Nephron (organoid): Measurements from ENCODE around the gene HBB.

Source experiments
- H3K27ac Mint-ChIP-seq, 3 experiments: 2 replicates each; pipeline ENCODE4 v1.8.0; 2020; ENCODE audit warnings: mixed read lengths in 3 of 3, mild to moderate bottlenecking in 2 of 3, moderate library complexity in 1 of 3
- H3K27me3 Mint-ChIP-seq: 2 replicates; pipeline ENCODE4 v1.8.0; 2021; ENCODE audit warnings: low read depth, mild to moderate bottlenecking, moderate library complexity, mixed read lengths
- H3K36me3 Mint-ChIP-seq: 2 replicates; pipeline ENCODE4 v1.8.0; 2020; ENCODE audit warnings: low read depth, mixed read lengths
- H3K4me1 Mint-ChIP-seq: 2 replicates; pipeline ENCODE4 v1.8.0; 2020; ENCODE audit warnings: mixed read lengths
- H3K4me3 Mint-ChIP-seq, 3 experiments: 2 replicates each; pipeline ENCODE4 v1.8.0; 2020; ENCODE audit warnings: mild to moderate bottlenecking in 3 of 3, mixed read lengths in 3 of 3, moderate library complexity in 2 of 3
- H3K9me3 Mint-ChIP-seq: 2 replicates; pipeline ENCODE4 v1.8.0; 2020; ENCODE audit warnings: mixed read lengths
- CTCF ChIP-seq, 3 experiments: fragments of 200-600 bp; sonication (generic); IDR thresholded peaks; one replicate each; pipeline ENCODE4 v1.5.0; 2021; ENCODE audit warnings: antibody characterized with exemption in 3 of 3; ENCODE audit not compliant: unreplicated experiment in 3 of 3

The HBB gene

GRCh38 chr11:5203366-5203765 is 23.5 kb downstream of the HBB start:
- Mint-ChIP-seq H3K4me1 (no peaks in the 10 kb centered on the region), H3K36me3 (no peaks in the 10 kb centered on the region), H3K9me3 (no peaks in the 10 kb centered on the region), H3K27ac (no peak overlapping the region), H3K27me3 (no peaks in the 10 kb centered on the region), H3K4me3 (no peak overlapping the region)
- no peak for TF ChIP-seq CTCF (IDR thresholded peaks at IDR 0.05; ENCODE audit: unreplicated experiment in 3 of 3)

- Mint-ChIP-seq H3K27me3 (no peaks in the 10 kb centered on the region), H3K4me3 (no peak within 1 kb of the TSS), H3K9me3 (no peaks in the 10 kb centered on the region), H3K27ac (no peak within 1 kb of the TSS), H3K36me3 (no peaks in the 10 kb centered on the region), H3K4me1 (no peaks in the 10 kb centered on the region)
- TF ChIP-seq CTCF (IDR thresholded peaks at IDR 0.05; ENCODE audit: unreplicated experiment in 3 of 3), result no peak
Measured at GRCh38 chr11:5200582-5200981, 26.3 kb downstream of the HBB start, which contains the start of gene OR51V1. Gene OR51V1 (minus strand): TSS chr11:5200682. CDS start chr11:5200682, 0 bp downstream.

- no peaks in the 10 kb centered on the region for H3K4me1 Mint-ChIP-seq
- H3K9me3 Mint-ChIP-seq, result peaks cover under 1% of the 10 kb centered on the region
- H3K27ac Mint-ChIP-seq, result no peak overlapping the region
- TF ChIP-seq CTCF (IDR thresholded peaks at IDR 0.05; ENCODE audit: unreplicated experiment in 3 of 3), result no peak
- H3K4me3 Mint-ChIP-seq, result no peak overlapping the region
- no peaks in the 10 kb centered on the region for H3K36me3 Mint-ChIP-seq
- H3K27me3 Mint-ChIP-seq, result no peaks in the 10 kb centered on the region
Measured at GRCh38 chr11:5198285-5198684, 28.6 kb downstream of the HBB start.

GRCh38 chr11:5197536-5197935 is 29.3 kb downstream of the HBB start:
- no peak overlapping the region for H3K4me3 Mint-ChIP-seq
- H3K27ac Mint-ChIP-seq, result no peak overlapping the region
- TF ChIP-seq CTCF (IDR thresholded peaks at IDR 0.05; ENCODE audit: unreplicated experiment in 3 of 3), result no peak
- no peaks in the 10 kb centered on the region for H3K36me3 Mint-ChIP-seq
- H3K27me3 Mint-ChIP-seq, result no peaks in the 10 kb centered on the region
- peaks cover 3% of the 10 kb centered on the region for H3K9me3 Mint-ChIP-seq
- H3K4me1 Mint-ChIP-seq, result no peaks in the 10 kb centered on the region

GRCh38 chr11:5196731-5197130 is 30.1 kb downstream of the HBB start:
- Mint-ChIP-seq H3K4me3 (no peak overlapping the region), H3K9me3 (peaks cover 3% of the 10 kb centered on the region), H3K27me3 (no peaks in the 10 kb centered on the region), H3K4me1 (no peaks in the 10 kb centered on the region), H3K27ac (no peak overlapping the region), H3K36me3 (no peaks in the 10 kb centered on the region)
- no peak for TF ChIP-seq CTCF (IDR thresholded peaks at IDR 0.05; ENCODE audit: unreplicated experiment in 3 of 3)

GRCh38 chr11:5196067-5196466 is 30.8 kb downstream of the HBB start:
- Mint-ChIP-seq H3K36me3 (no peaks in the 10 kb centered on the region), H3K27ac (no peak overlapping the region), H3K4me3 (no peak overlapping the region), H3K27me3 (no peaks in the 10 kb centered on the region), H3K4me1 (no peaks in the 10 kb centered on the region), H3K9me3 (peaks cover 3% of the 10 kb centered on the region)
- TF ChIP-seq CTCF (IDR thresholded peaks at IDR 0.05; ENCODE audit: unreplicated experiment in 3 of 3), result no peak
